ENCODE data around the gene MRPS18B.

Gene MRPS18B

GRCh38 chr6:30590509-30590908, 27.1 kb upstream of the MRPS18B start:
- TF ChIP-seq POLR2A (IDR thresholded peaks at IDR 0.05; ENCODE audit: low read depth, low read length) (0 out of 2 replicates have a peak, but pooled peaks have one; percentile 6), POLR2AphosphoS5 (IDR thresholded peaks at IDR 0.05; ENCODE audit: low read depth, low read length) (no peak)
- no peak for FAIRE-seq
- no peak for DNase-seq (ENCODE audit: insufficient read length)

GRCh38 chr6:30591008-30591407, 26.6 kb upstream of the MRPS18B start:
- DNase-seq (ENCODE audit: insufficient read length) (no peak), FAIRE-seq (no peak)
- TF ChIP-seq TAF1 (IDR thresholded peaks at IDR 0.05; ENCODE audit: borderline replicate concordance, low read depth, low read length) (no peak), POLR2A (IDR thresholded peaks at IDR 0.05; ENCODE audit: low read depth, low read length) (no peak), POLR2AphosphoS5 (IDR thresholded peaks at IDR 0.05; ENCODE audit: low read depth, low read length) (no peak)

- FAIRE-seq: no peak
- DNase-seq (ENCODE audit: insufficient read length): no peak
- no peak for TF ChIP-seq POLR2AphosphoS5 (IDR thresholded peaks at IDR 0.05; ENCODE audit: low read depth, low read length)
- no peak for TF ChIP-seq POLR2A (IDR thresholded peaks at IDR 0.05; ENCODE audit: low read depth, low read length)
- no peak for TF ChIP-seq TAF1 (IDR thresholded peaks at IDR 0.05; ENCODE audit: borderline replicate concordance, low read depth, low read length)
Measured at GRCh38 chr6:30592287-30592686, 25.4 kb upstream of the MRPS18B start.

- DNase-seq (ENCODE audit: insufficient read length): peak; percentile 62
- peak; percentile 86 for FAIRE-seq
Measured at GRCh38 chr6:30597315-30598144, 20.1 kb upstream of the MRPS18B start.

- DNase-seq (ENCODE audit: insufficient read length): no peak
- TF ChIP-seq POLR2A (IDR thresholded peaks at IDR 0.05; ENCODE audit: low read depth, low read length): no peak
- no peak for TF ChIP-seq TAF1 (IDR thresholded peaks at IDR 0.05; ENCODE audit: borderline replicate concordance, low read depth, low read length)
- FAIRE-seq: no peak
Measured at GRCh38 chr6:30598912-30599624, 18.6 kb upstream of the MRPS18B start.

GRCh38 chr6:30599625-30600324, 17.9 kb upstream of the MRPS18B start:
- DNase-seq (ENCODE audit: insufficient read length) (no peak), FAIRE-seq (no peak)
- TF ChIP-seq POLR2A (IDR thresholded peaks at IDR 0.05; ENCODE audit: low read depth, low read length) (no peak), TAF1 (IDR thresholded peaks at IDR 0.05; ENCODE audit: borderline replicate concordance, low read depth, low read length) (no peak), POLR2AphosphoS5 (IDR thresholded peaks at IDR 0.05; ENCODE audit: low read depth, low read length) (no peak)

GRCh38 chr6:30600451-30600961, 17.1 kb upstream of the MRPS18B start:
- DNase-seq (ENCODE audit: insufficient read length) (no peak), FAIRE-seq (no peak)
- TF ChIP-seq POLR2AphosphoS5 (IDR thresholded peaks at IDR 0.05; ENCODE audit: low read depth, low read length): no peak
- TF ChIP-seq POLR2A (IDR thresholded peaks at IDR 0.05; ENCODE audit: low read depth, low read length): no peak
- TF ChIP-seq TAF1 (IDR thresholded peaks at IDR 0.05; ENCODE audit: borderline replicate concordance, low read depth, low read length): no peak

- DNase-seq (ENCODE audit: insufficient read length): no peak
- TF ChIP-seq POLR2A (IDR thresholded peaks at IDR 0.05; ENCODE audit: low read depth, low read length) (no peak), POLR2AphosphoS5 (IDR thresholded peaks at IDR 0.05; ENCODE audit: low read depth, low read length) (no peak), TAF1 (IDR thresholded peaks at IDR 0.05; ENCODE audit: borderline replicate concordance, low read depth, low read length) (no peak)
- no peak for FAIRE-seq
Measured at GRCh38 chr6:30601436-30601814, 16.2 kb upstream of the MRPS18B start.

GRCh38 chr6:30601815-30602641, 15.6 kb upstream of the MRPS18B start:
- FAIRE-seq: no peak
- TF ChIP-seq POLR2A (IDR thresholded peaks at IDR 0.05; ENCODE audit: low read depth, low read length): no peak
- TF ChIP-seq TAF1 (IDR thresholded peaks at IDR 0.05; ENCODE audit: borderline replicate concordance, low read depth, low read length): no peak
- TF ChIP-seq POLR2AphosphoS5 (IDR thresholded peaks at IDR 0.05; ENCODE audit: low read depth, low read length): no peak
- no peak for DNase-seq (ENCODE audit: insufficient read length)

GRCh38 chr6:30603961-30604360, 13.7 kb upstream of the MRPS18B start:
- FAIRE-seq (no peak), DNase-seq (ENCODE audit: insufficient read length) (no peak)
- no peak for TF ChIP-seq POLR2A (IDR thresholded peaks at IDR 0.05; ENCODE audit: low read depth, low read length)
- TF ChIP-seq TAF1 (IDR thresholded peaks at IDR 0.05; ENCODE audit: borderline replicate concordance, low read depth, low read length): no peak
- no peak for TF ChIP-seq POLR2AphosphoS5 (IDR thresholded peaks at IDR 0.05; ENCODE audit: low read depth, low read length)

GRCh38 chr6:30610065-30610464, 7.6 kb upstream of the MRPS18B start:
- no peak for DNase-seq (ENCODE audit: insufficient read length)
- FAIRE-seq: no peak
- TF ChIP-seq POLR2A (IDR thresholded peaks at IDR 0.05; ENCODE audit: low read depth, low read length): no peak
- no peak for TF ChIP-seq POLR2AphosphoS5 (IDR thresholded peaks at IDR 0.05; ENCODE audit: low read depth, low read length)
- TF ChIP-seq TAF1 (IDR thresholded peaks at IDR 0.05; ENCODE audit: borderline replicate concordance, low read depth, low read length): no peak
